ENCODE data around the gene UNC93A.
"Not testable (repeated sequence)": the region's sequence is repeated elsewhere in the genome, so short reads cannot be mapped to it uniquely, and the experiment has no call there.

Gene UNC93A

DNA sequence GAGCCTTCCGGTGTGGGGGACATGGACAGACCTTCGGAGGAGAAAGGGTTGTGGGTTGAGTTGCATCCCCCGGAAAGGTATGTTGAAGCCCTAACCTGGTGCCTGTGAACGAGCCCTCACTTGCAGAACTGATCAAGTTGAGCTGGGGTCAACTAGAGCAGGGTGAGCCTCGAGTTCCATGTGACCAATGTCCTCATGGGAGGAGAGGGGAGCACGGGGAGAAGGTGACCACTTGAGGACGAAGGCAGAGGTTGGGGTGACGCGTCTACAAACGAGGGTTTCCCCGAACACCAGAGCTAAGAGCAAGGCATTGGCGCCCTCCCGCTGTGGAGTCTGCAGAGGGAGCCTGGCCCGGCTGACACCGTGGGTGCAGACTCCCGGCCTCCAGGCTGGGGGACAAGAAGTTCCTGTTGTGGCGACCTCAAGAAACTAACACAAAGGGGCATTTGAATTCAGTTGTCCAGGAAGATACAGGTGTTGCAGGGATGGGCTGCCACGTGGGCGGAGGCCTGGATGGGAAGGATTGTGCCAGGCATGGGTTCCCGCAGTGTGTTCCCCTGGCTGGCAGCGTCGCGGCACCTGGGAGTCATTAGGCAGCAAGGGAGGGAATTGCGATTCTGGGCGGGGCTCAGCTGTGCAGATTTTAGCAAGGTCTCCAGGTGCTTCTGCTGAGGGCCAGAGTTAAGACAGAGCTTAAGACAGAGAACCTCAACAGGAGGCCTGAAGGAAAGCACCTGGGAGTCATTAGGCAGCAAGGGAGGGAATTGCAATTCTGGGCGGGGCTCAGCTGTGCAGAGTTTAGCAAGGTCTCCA is 20.4 kb upstream of the UNC93A start:
- DNase-seq (ENCODE audit: low spot score), result no peak

DNA sequence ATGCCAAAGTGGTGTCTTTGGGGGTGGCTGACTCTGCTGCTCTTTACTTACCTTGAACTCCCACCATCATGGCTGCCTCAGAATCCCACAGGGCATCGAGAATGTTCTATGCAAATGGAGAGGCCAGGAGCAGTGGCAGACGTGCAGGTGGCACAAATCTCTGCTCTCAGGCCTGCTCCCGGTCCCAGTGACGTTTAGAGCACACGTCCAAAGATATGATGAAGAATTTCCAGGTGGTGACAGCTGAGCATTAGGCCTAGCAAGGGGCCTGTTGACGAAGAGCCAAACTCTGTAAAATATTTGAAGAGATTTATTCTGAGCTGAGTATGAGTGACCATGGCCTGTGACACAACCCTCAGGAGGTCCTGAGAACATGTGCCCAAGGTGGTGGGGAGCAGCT is 19.0 kb upstream of the UNC93A start:
- DNase-seq (ENCODE audit: low spot score), result no peak

DNA sequence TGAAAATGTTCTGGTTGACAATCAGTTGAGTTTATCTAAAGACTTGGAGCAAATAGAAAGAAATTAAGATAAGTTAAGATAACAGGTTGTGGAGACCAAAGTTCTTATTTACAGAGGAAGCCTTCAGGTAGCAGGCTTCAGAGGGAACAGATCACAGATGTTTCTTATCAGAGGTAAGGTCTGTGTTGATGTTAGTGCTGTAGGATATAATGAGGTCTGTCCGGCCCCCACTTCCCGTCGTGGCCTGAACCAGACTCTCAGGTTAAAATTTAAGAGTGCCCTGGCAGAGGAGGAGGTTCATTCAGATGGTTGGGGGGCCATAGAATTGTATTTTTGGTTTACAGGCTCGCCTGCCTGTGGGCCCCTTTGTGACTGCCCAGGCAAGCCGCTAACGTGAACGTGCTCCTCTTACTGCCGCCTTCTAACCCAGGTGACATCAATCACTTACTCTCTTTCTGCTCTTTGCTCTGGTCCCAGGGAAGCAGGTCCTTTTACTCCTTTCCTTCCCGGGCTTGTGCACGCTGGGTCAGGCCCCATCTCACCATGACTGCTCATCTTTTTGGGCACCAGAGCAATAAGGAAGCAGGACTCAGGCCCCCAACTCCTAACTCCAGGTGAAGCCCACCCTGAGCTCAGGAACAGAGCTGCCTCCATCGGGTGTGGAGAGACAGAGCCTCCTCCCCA is 18.3 kb upstream of the UNC93A start:
- no peak for DNase-seq (ENCODE audit: low spot score)

DNA sequence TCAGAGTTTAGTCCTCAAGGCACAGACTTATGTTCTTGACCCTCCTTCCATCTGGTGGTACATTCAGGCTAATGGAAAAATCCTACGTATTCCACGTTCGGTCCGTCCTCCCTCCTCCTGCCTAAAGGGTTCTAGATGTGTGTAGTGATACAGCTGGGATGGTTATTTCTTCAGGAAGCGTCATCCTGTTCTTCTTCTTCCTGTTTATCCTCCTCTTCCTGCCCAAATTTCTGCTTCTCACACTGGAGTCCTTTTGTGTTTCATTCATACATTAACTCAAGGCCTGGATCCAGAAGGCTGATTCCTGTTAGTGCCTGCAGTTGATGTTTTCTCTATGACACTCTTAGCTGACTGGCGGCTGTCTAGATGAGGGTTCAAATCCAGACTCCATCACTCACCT is 16.8 kb upstream of the UNC93A start:
- DNase-seq (ENCODE audit: low spot score), result no peak

DNA sequence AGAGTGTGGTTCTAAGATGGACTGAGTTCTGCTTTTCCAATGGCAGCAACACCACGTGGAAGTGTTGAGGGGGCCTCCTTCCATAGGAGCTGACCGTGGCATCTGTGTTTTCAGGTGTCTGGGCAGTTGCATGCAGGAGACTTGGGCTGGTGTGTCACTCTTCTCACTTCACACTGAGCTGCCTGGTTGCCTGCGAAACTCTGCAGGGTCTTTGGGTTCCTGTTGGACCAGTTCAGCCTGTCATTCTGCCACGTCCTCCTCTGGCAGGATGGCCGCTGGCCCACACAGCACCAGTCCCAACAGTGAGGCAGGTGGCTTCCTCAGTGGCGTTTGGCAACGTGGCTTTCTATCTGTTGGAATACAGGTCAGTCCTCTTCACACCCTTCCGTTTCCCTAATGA is 16.1 kb upstream of the UNC93A start:
- DNase-seq (ENCODE audit: low spot score), result no peak

DNA sequence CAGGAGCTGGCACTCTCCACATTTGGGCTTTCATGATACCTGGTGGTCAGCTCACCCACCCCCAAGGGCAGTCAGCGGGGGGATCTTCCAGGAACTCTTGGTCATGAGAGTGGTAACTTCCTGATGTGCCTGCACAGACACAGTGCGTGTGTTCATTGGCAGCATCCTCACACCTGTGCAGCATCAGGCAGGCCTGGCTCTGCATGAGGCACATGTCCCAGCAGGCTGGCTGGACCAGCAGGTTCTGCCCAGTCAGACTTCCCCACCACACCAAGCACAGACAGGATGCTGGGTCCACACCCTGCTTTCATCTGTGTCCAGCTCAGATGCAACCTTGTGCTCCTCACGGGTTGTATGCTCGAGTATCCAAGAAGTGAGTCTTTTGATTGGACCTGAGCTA is 15.7 kb upstream of the UNC93A start:
- no peak for DNase-seq (ENCODE audit: low spot score)

DNA sequence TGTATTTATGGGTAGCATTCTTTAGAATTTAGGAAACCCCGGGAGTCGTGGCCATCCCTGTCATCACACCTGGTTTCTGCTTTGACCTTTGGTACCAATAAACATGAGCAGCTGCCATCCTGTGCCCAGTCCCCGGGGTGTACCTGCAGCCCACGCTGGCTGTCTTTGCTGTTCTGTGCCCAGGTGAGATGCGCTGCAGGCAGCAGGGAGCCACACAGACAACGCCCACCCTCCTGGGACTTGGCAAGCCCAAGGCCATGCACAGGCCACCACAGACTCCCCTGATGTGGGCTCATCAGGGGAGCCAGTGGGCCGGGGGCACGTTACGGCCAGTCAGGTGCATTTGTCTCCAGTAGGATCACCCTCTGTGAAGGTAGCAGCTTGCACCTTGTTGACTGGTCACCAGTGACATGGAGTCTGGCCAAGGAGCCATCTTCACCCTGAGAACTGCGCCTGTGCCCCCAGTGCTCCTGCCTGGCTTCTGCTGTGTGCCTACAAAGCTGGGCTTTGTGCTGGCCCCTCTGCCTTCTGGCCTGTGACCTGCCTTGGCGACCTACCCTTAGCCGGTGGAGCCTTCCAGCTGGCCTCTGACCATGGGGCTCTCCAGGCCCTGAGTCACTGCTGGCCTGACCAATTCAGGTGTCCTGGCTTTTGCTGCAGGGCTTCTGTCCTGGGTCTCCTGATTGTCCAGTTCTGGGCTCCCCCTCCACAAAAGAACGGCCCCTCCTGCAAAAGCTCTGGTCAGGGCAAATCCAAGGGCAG is 14.2 kb upstream of the UNC93A start:
- no peak for DNase-seq (ENCODE audit: low spot score)

DNA sequence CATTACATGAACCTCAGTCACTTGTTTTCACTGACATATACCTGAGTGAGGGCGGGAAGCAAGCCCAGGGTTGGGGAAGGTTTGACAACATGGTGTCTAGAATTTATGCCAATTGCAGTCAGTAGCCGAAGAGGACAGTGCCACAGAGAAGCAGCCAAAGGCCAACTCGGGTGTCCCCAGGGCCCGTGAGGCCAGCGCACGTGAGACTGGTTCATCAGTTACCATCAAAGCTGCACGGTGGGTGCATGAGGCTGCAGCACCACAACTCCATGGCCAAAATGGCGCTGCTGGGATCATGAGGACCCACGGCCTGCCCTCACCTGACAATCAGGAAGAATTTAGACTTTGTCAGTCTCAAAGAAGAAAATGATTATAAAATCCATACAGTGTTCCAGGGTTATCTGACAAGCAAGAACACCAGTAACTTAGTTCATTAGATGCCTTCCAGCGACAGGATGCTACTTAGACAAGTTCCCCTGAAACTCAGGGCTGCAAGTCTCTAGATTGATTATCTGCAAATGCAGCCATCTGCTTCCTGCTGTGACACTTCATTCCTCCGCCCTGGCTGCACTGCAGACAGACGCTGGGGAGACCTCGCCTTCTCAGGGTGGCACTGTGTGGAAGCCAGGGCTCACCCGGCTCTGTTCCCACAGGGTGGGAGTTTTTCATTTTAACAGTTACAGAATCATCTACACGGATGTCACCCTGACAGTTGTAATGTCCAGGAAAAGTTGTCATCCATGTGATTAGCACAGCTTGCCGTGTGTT is 12.8 kb upstream of the UNC93A start:
- not testable (repeated sequence) for DNase-seq (ENCODE audit: low spot score)

DNA sequence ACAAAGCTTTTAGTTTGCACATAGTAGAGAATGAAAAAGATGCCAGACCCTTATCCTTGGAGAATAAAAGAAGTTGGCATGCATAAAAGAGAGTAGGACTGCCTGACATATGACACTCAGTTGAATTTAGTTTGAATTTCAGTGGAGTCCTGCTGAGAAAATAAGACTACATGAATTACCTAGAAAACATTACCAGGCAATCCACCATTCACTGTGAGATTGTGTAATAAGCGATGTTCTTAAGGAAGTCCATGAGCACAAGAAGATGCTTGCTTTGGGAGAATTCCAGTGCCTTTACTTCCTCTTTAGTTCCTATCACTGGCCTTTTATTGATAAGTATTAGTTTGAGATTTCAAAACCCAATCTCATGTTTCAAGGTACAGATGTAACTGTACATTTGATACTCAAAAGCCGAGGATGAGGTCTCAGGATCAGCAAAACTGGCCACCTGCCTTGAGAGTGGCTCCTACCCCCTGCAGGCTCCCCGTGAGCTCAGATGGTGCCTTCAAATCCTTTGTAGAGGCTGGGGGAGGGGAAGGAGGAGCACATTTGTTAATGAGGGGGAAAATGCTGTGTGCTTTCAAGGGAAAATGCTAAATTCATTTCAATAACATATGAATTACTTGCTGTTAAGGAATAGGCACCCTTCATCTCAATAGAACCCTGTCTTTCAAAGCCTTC is 11.2 kb upstream of the UNC93A start:
- DNase-seq (ENCODE audit: low spot score), result no peak

DNA sequence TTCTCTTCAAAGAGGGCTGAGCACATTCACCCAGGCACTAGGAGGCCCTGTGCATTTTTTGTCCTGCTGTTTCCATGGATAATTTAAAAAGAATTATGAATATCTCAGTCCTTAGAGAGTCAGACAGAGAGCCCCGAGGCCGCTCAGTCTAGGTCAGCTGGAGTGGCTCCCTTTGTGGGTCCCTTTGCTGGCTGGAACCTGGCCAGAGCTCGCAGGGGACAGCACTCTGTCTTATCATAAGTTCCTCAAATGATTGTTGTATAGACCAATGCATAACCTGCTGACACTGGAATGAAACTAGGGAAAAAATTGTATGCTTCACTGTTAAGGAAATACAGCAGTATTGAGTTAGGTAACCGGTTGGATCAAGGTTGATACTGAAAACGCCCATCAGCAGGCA is 10.6 kb upstream of the UNC93A start:
- DNase-seq (ENCODE audit: low spot score), result not testable (repeated sequence)

DNA sequence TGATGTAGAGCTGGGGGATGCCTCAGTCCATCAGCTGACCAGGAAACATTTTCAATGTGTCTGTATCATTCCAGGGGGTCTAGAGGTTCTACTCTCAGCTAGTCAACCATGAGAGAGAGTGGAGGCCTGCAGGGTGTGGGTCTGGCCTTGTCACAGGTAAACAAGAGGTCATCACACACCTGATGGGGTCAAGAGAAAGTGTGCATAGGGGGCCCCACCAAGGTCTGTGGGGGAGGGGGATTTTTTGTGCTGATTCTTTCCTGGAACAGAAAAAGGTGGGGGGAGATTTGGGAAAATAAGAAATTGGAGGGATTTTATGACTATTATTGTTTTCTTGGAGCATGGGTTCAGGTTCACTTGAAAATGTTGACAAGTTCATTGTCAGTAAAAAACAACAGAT is 8.9 kb upstream of the UNC93A start:
- DNase-seq (ENCODE audit: low spot score), result no peak

DNA sequence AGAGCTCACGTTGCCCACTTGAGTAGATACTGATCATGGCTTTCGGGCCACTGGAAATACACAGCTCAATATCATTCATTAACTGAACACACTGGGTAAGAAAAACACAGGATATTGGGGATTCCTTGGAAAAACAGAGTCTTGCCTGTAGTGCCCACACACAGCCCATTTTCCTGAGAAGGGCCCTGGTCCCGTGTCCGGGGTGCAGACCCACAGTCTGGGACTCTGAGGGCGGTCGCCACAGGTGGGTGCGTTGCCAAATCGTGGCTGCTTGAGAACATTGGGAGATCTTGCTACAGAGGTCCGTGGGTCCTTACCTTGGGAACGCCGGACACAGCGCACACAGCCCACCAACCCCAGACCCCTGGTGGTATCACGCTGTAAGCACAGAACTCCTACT is 6.5 kb upstream of the UNC93A start:
- DNase-seq (ENCODE audit: low spot score), result not testable (repeated sequence)

DNA sequence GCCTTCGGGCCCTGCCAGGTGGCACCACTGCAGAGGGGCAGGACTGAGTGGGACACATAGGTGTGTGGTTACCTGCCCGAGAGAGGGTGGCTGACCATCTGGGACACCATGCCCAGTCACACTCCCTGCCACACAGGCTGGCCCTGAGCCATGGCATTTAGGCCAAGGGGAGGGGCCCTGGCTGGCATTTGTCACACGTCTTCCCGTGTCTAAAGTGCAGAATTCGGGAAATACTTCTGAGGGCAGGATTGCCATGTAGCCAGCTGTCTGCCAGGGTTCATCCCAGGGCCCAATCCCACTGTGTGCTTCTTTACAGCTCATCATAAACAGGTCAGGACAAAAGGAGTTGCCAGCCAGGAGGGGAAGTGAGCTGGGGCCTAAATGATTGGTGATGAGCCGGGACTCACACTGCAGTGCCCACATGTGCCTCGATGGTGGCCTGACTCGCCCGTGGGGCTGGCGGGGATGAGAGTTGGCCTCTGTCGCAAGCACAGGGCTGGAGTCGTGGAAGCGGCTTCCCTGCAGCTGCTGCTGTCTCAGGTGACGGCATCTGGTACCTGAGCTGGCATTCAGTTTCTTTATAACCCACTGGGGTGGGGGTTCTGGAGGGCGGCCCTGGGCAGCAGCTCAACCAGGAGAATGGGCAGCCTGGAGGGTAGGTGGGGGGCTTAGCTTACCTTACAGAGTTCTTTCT is 5.9 kb upstream of the UNC93A start:
- no peak for DNase-seq (ENCODE audit: low spot score)

DNA sequence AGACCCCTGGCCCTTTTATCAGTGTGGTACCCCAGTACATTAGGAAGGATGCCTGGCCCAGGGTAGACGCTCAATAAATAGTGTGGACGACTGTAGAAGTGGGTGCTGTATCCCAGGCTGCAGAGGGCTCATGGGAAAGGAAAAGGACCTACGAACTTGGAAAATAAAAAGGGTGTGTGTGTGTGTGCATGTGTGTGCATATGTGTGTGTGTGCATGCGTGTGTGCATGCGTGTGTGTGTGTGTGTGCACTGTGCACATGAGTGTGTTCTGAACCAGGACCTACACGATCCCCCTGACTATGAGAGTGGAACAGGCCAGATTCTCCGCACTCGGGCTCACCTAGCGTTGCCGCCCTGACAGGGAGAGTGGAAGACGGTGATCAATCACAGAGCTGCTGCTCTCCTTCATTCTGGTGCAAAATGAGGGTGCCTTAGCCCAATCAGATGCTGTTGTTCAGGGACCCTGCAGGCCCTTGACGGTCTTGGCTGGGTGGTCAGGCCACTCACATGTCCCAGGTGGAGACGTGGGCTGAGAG is 3.5 kb upstream of the UNC93A start:
- no peak for DNase-seq (ENCODE audit: low spot score)

DNA sequence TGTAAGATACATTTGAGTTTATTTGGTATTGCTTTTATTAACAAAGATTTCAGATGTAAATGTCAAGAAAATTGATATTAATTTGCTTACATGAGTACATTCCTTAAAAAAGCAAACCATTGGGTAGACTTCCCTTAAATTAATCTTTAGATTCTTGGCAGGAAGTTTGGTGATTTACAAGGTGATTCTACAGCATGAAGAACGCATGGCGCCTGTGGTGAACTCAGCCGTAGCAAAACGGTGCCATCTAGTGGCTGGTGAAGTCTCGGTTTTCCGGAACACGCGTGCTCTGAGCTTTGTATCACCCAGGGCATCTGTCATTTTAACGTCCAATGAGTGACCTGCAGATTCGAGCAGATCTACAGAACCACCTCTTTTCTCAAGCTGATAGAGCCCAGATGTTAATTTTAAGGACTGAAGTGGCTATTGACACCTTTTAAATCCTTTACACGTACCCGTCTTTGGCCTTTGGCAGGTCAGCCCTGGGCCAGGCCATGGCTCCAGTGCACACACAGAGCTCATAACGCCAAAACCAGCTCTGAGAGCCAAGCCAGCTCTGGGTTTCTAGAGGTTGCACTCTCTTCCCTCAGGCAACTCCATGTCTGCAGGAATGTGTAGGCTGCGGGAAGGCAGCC is 2.4 kb upstream of the UNC93A start:
- DNase-seq (ENCODE audit: low spot score), result peak; percentile 29

DNA sequence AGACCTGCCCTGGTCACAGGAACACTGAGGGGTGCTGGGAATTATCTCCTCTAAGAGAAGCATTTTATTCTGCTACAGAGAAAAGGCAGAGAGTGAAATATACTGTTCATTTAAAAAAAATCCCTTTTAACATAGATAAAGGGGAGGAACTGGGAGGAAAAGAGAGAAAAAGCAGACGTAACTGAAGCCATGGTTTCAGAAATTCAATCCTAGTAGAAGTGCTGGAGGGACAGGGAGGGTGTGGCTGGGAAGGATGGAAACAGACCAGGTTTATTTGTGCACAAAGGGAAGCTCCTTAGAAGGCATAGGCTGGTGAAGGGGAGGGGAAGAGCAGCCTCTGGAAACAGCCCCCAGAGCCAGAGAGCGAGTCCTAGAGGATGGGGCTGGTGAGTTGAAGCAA is 1.8 kb upstream of the UNC93A start:
- DNase-seq (ENCODE audit: low spot score), result not testable (repeated sequence)

DNA sequence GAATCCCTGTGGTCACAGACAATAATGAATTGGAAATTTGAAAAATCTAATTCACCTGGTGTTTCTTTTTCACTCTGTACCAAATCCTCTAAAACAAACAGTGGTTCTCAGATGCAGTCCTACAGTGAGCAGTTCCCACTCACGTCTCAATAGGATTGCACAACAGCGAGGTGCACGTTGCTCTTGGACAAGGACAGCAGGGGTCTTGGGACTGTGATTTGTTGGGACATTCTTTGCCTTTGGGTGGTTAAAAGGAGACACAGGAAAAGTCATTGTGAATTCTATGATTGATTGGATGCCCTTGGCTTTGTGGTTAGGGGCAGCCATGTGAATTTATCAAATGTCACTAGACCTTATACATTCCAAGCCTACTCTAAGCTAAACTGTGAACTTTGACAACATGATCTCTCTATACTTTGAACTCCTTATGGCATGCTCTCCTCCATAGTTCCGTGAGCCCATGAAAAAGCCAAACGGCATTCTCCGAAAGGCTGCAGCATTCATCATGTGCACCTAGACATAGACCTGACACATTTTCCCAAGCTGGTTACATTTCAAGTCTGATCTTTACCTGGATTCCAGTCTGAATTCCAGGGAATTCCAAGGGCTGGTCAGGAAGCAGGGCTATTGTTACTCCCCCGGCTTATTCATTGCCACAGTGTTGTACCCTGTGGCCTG is 647 bp downstream of the UNC93A start:
- DNase-seq (ENCODE audit: low spot score), result peak; percentile 72

DNA sequence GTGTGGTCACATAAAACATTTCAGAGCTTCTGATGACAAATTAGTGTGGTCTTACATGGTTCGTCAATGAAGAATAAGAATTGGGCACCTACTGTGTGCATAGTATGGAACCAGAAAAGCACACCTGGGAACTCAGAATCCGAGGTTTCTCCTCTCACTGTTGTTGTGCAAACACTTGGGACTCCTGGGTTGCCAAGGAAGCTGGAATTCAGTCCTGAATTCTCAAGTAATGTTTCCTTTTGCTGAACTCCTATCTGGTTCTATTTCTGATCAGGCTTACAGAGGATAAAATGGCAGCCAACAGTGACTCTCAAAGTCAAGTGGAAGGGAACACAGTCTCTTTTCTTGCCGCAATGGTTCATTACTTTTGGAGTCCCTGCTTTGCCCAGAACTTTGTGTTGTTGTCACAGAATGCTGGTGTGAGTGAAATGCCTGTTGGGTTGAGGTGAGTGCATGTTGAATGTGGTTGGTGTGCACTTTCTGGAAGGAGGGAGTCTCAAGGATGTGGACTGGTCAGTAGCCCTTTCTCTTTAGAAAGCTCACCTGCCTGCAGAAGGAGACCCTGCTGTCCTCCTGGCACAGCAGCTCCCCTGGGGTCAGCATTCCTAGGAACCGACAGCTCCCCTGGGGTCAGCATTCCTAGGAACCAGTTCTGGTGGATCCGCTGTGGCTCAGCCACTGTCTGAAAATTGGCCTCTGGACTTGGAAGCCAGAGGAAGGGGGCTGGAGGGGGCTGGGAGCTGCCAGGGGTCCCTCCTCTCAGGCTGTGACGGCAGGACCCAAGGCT is 1.4 kb downstream of the UNC93A start:
- no peak for DNase-seq (ENCODE audit: low spot score)

DNA sequence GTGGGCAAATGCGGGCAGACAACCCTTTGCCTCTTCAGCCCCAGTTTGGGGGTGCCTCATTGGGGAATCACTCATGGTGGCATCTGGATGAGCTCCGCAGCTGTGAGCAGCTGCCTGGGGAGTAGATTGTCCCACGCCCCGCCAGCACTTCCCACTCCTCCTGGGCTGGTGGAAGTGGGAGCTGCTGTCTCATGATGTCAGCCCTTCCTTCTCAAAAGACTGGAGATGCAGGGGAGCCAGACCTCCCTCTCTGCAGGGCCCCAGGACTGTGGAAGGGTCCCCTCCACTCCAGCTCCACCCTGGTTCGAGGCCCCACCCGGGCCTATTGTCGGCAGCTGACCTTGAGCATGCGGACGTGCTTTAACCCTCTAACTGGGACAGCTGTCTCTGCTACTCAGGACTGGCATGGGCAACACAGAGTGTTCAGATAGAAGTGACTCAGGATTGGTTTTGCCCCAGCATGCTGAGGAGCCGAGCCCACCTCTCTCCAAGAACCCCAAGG is 2.0 kb downstream of the UNC93A start:
- DNase-seq (ENCODE audit: low spot score), result no peak
